NT2/D1 (cell line): ENCODE measurements around the gene PTBP3.
A peak's percentile ranks its signal among the peaks of the same experiment; 100 is the strongest.

ENCODE experiments used
- DNase-seq: peaks from one replicate; pipeline ENCODE4 v3.0.0-alpha.2; 2011; ENCODE audit warnings: low read depth, low spot score
- H3K27me3 ChIP-seq: 2 replicates; pipeline ENCODE4 v1.6.0; 2011; ENCODE audit warnings: mild to moderate bottlenecking; ENCODE audit not compliant: insufficient read length, insufficient read depth
- H3K36me3 ChIP-seq: 2 replicates; pipeline ENCODE4 v1.6.1; 2011; ENCODE audit warnings: mild to moderate bottlenecking, low read length, mixed read lengths; ENCODE audit not compliant: insufficient read depth, insufficient read length
- H3K4me1 ChIP-seq: 2 replicates; pipeline ENCODE4 v1.5.1; 2011; ENCODE audit not compliant: insufficient read depth, insufficient read length
- H3K4me3 ChIP-seq: 2 replicates; pipeline ENCODE4 v1.5.1; 2011; ENCODE audit warnings: low read depth; ENCODE audit not compliant: insufficient read length
- H3K9ac ChIP-seq: 2 replicates; pipeline ENCODE4 v1.6.0; 2011; ENCODE audit warnings: low read depth; ENCODE audit not compliant: insufficient read length
- H3K9me3 ChIP-seq: 2 replicates; pipeline ENCODE4 v1.5.1; 2011; ENCODE audit warnings: mild to moderate bottlenecking, low read length; ENCODE audit not compliant: insufficient read depth
- SUZ12 ChIP-seq: IDR thresholded peaks from 2 replicates; pipeline ENCODE4 v1.6.1; 2011; ENCODE audit not compliant: insufficient read length, insufficient read depth; ENCODE audit errors: extremely low read depth
- YY1 ChIP-seq: IDR thresholded peaks from 2 replicates; pipeline ENCODE4 v1.6.1; 2011; ENCODE audit not compliant: insufficient read length, insufficient read depth
- ZNF274 ChIP-seq: IDR thresholded peaks from 2 replicates; pipeline ENCODE4 v1.6.1; 2011; ENCODE audit warnings: mild to moderate bottlenecking, low read depth, low read length

Gene PTBP3

GRCh38 chr9:112338561-112338960 is 5.1 kb upstream of the PTBP3 start:
- H3K4me1 ChIP-seq, result no peaks in the 10 kb centered on the region
- H3K9me3 ChIP-seq, result no peaks in the 10 kb centered on the region
- H3K36me3 ChIP-seq, result no peaks in the 10 kb centered on the region
- H3K27me3 ChIP-seq, result no peaks in the 10 kb centered on the region
- H3K4me3 ChIP-seq, result no peak overlapping the region
- DNase-seq, result no peak
- TF ChIP-seq SUZ12 (no peak), YY1 (no peak), ZNF274 (no peak)
- H3K9ac ChIP-seq, result no peak overlapping the region

- Histone ChIP-seq H3K9ac (no peak overlapping the region), H3K9me3 (no peaks in the 10 kb centered on the region), H3K4me3 (no peak overlapping the region), H3K4me1 (no peaks in the 10 kb centered on the region), H3K27me3 (no peaks in the 10 kb centered on the region), H3K36me3 (no peaks in the 10 kb centered on the region)
- DNase-seq, result no peak
- TF ChIP-seq SUZ12 (no peak), YY1 (no peak), ZNF274 (no peak)
Observed at GRCh38 chr9:112337547-112337946, 4.1 kb upstream of the PTBP3 start.

- DNase-seq, result no peak
- no peaks in the 10 kb centered on the region for H3K36me3 ChIP-seq
- H3K4me1 ChIP-seq, result no peaks in the 10 kb centered on the region
- peak overlapping the region; percentile 43 for H3K4me3 ChIP-seq
- no peaks in the 10 kb centered on the region for H3K9me3 ChIP-seq
- TF ChIP-seq SUZ12, result no peak
- no peak for TF ChIP-seq YY1
- no peak for TF ChIP-seq ZNF274
- H3K27me3 ChIP-seq, result no peaks in the 10 kb centered on the region
- H3K9ac ChIP-seq, result peak overlapping the region; percentile 85
Observed at GRCh38 chr9:112334432-112334841, 1.0 kb upstream of the PTBP3 start.

- TF ChIP-seq ZNF274 (no peak), YY1 (no peak), SUZ12 (no peak)
Observed at GRCh38 chr9:112333639-112334431, 416 bp upstream of the PTBP3 start.

GRCh38 chr9:112332674-112332976 is 794 bp downstream of the PTBP3 start:
- TF ChIP-seq ZNF274 (no peak), YY1 (no peak), SUZ12 (no peak)
- Histone ChIP-seq H3K9ac (peak overlapping the region; percentile 97), H3K36me3 (no peaks in the 10 kb centered on the region), H3K9me3 (no peaks in the 10 kb centered on the region), H3K27me3 (no peaks in the 10 kb centered on the region), H3K4me1 (no peaks in the 10 kb centered on the region), H3K4me3 (peak overlapping the region; percentile 84)
- DNase-seq, result no peak

More at GRCh38 chr9:112333639-112334431, 416 bp upstream of the PTBP3 start:
- peak overlapping the region; percentile 84 for H3K4me3 ChIP-seq
- H3K9ac ChIP-seq, result peak overlapping the region; percentile 85
- peak; percentile 94 for DNase-seq
- H3K27me3 ChIP-seq, result no peaks in the 10 kb centered on the region
- H3K4me1 ChIP-seq, result no peaks in the 10 kb centered on the region
- H3K36me3 ChIP-seq, result no peaks in the 10 kb centered on the region
- H3K9me3 ChIP-seq, result no peaks in the 10 kb centered on the region

- H3K36me3 ChIP-seq, result no peaks in the 10 kb centered on the region
- peak overlapping the region; percentile 84 for H3K4me3 ChIP-seq
- H3K27me3 ChIP-seq, result no peaks in the 10 kb centered on the region
- no peaks in the 10 kb centered on the region for H3K4me1 ChIP-seq
- peak overlapping the region; percentile 97 for H3K9ac ChIP-seq
- no peaks in the 10 kb centered on the region for H3K9me3 ChIP-seq
- no peak for DNase-seq
- TF ChIP-seq YY1 (no peak), ZNF274 (no peak), SUZ12 (no peak)
Observed at GRCh38 chr9:112332214-112332613, 1.2 kb downstream of the PTBP3 start.

- Histone ChIP-seq H3K27me3 (no peaks in the 10 kb centered on the region), H3K36me3 (no peaks in the 10 kb centered on the region), H3K9me3 (no peaks in the 10 kb centered on the region), H3K4me1 (no peaks in the 10 kb centered on the region), H3K4me3 (peak overlapping the region; percentile 1), H3K9ac (no peak overlapping the region)
- no peak for DNase-seq
- TF ChIP-seq YY1 (no peak), SUZ12 (no peak), ZNF274 (no peak)
Observed at GRCh38 chr9:112331674-112331952, 1.8 kb downstream of the PTBP3 start.

GRCh38 chr9:112328545-112328944 is 4.9 kb downstream of the PTBP3 start:
- Histone ChIP-seq H3K36me3 (no peaks in the 10 kb centered on the region), H3K9me3 (no peaks in the 10 kb centered on the region), H3K9ac (no peak overlapping the region), H3K4me1 (no peaks in the 10 kb centered on the region), H3K27me3 (no peaks in the 10 kb centered on the region), H3K4me3 (no peak overlapping the region)
- TF ChIP-seq SUZ12, result no peak
- no peak for TF ChIP-seq ZNF274
- no peak for TF ChIP-seq YY1
- DNase-seq, result no peak
